SU-DHL-6 (cell line): ENCODE measurements around the gene UROC1.

Experiments used
- H2AFZ ChIP-seq: fragments of 200-600 bp; sonication (generic); 2 replicates; pipeline ENCODE4 v1.6.1; 2014; ENCODE audit warnings: low read depth, mild to moderate bottlenecking, moderate library complexity, mixed read lengths, antibody characterized with exemption, low read length; ENCODE audit not compliant: severe bottlenecking
- H3F3A ChIP-seq: fragments of 200-600 bp; shearing (Covaris generic); 2 replicates; pipeline ENCODE4 v1.6.0; 2016; ENCODE audit warnings: antibody characterized with exemption, mild to moderate bottlenecking; ENCODE audit not compliant: insufficient read depth
- H3K27ac ChIP-seq: fragments of 200-600 bp; sonication (generic); 2 replicates; pipeline ENCODE4 v1.5.1; 2016; ENCODE audit warnings: low read depth, mild to moderate bottlenecking, low read length, moderate library complexity, mixed read lengths
- H3K27me3 ChIP-seq: fragments of 200-600 bp; sonication (generic), shearing (Covaris generic); 2 replicates; pipeline ENCODE4 v1.6.0; 2014; ENCODE audit warnings: mild to moderate bottlenecking, low read length
- H3K36me3 ChIP-seq: fragments of 200-600 bp; sonication (generic); 2 replicates; pipeline ENCODE4 v1.6.1; 2014; ENCODE audit warnings: mild to moderate bottlenecking, low read length, mixed read lengths
- H3K4me2 ChIP-seq: fragments of 300-600, 200-600 bp; shearing (Covaris generic), sonication (generic); 2 replicates; pipeline ENCODE4 v1.6.0; 2014; ENCODE audit warnings: low read length, low read depth, mild to moderate bottlenecking; ENCODE audit not compliant: poor library complexity, severe bottlenecking
- H3K4me3 ChIP-seq: fragments of 200-600 bp; sonication (generic); 2 replicates; pipeline ENCODE4 v1.5.1; 2014; ENCODE audit warnings: antibody characterized with exemption, low read length, mild to moderate bottlenecking, mixed read lengths; ENCODE audit not compliant: insufficient read depth, poor library complexity, severe bottlenecking
- H3K79me2 ChIP-seq: fragments of 200-600 bp; sonication (generic); 2 replicates; pipeline ENCODE4 v1.6.1; 2014; ENCODE audit warnings: mild to moderate bottlenecking, low read length, moderate library complexity; ENCODE audit not compliant: insufficient read depth
- H3K9ac ChIP-seq: fragments of 200-600 bp; sonication (generic); 2 replicates; pipeline ENCODE4 v1.7.0; 2014; ENCODE audit warnings: mild to moderate bottlenecking, low read length
- H3K9me2 ChIP-seq: fragments of 200-600 bp; sonication (generic); replicated peaks from 2 replicates; pipeline ENCODE4 v1.6.1; 2014; ENCODE audit warnings: low read length; ENCODE audit not compliant: insufficient read depth
- H3K9me3 ChIP-seq: fragments of 200-600 bp; sonication (generic); 2 replicates; pipeline ENCODE4 v1.6.1; 2014; ENCODE audit warnings: low read length, mixed read lengths; ENCODE audit not compliant: insufficient read depth
- H4K20me1 ChIP-seq: fragments of 200-600 bp; sonication (generic); 2 replicates; pipeline ENCODE4 v1.6.1; 2014; ENCODE audit warnings: low read depth, mild to moderate bottlenecking, antibody characterized with exemption, low read length, moderate library complexity, mixed read lengths
- EZH2phosphoT487 ChIP-seq: fragments of 200-600 bp; sonication (generic), shearing (Covaris generic); conservative IDR thresholded peaks from 2 replicates; pipeline ENCODE4 v1.6.1; 2018; ENCODE audit warnings: mild to moderate bottlenecking, antibody characterized with exemption, low read length, moderate library complexity, mixed read lengths
- TF ChIP-seq, protein P1 (sequence below): fragments of 200-600 bp; sonication (generic); IDR thresholded peaks from one replicate; pipeline ENCODE4 v1.5.1; 2017; ENCODE audit warnings: antibody characterized with exemption, mild to moderate bottlenecking, low read length, moderate library complexity; ENCODE audit not compliant: insufficient read depth, poor library complexity, severe bottlenecking

The UROC1 gene

DNA sequence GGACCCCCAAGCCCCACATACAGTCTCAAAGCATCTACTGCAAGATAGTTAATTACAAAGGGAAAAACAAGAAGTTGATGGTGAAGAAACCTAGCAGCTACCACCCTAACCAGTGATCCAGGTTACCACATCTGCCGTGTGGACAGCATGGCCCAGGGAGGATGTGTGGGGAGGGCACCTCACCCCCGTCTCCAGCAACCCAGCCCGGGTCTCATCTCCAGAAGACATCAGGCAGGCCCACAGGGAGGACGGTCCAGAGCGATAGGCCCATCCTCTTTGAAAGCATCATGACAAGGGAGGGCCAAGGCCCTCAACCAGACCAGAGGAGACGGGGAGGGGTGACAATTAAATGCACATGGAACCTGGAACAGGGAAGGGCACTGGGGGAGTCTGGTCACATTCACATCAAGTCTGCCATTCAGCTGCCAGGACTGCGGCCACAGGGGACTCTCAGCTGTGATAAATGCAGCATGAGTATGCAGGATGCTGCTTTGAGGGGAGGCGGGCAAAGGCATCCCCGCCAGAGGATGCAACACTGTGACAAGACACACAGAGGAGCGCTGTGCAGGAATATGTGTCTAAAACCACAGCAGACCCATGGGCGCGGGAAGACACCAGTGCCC lies 60.7 kb downstream of the UROC1 start:
- H4K20me1 ChIP-seq = no peaks in the 10 kb centered on the region; the same call in 1 of the 2 replicates
- H3K9ac ChIP-seq = no peak overlapping the region
- no peak overlapping the region for H3K27ac ChIP-seq
- H3K9me3 ChIP-seq = no peaks in the 10 kb centered on the region
- H3K79me2 ChIP-seq = no peaks in the 10 kb centered on the region; the same call in 1 of the 2 replicates
- no peaks in the 10 kb centered on the region for H3F3A ChIP-seq
- no peaks in the 10 kb centered on the region for H3K9me2 ChIP-seq
- H3K4me3 ChIP-seq = no peak overlapping the region
- no peak overlapping the region for H3K4me2 ChIP-seq
- H3K36me3 ChIP-seq = 0 out of 2 replicates have a peak, but pooled peaks cover 3% of the 10 kb centered on the region
- H2AFZ ChIP-seq = no peak overlapping the region
- no peaks in the 10 kb centered on the region for H3K27me3 ChIP-seq
- TF ChIP-seq, protein P1, sequence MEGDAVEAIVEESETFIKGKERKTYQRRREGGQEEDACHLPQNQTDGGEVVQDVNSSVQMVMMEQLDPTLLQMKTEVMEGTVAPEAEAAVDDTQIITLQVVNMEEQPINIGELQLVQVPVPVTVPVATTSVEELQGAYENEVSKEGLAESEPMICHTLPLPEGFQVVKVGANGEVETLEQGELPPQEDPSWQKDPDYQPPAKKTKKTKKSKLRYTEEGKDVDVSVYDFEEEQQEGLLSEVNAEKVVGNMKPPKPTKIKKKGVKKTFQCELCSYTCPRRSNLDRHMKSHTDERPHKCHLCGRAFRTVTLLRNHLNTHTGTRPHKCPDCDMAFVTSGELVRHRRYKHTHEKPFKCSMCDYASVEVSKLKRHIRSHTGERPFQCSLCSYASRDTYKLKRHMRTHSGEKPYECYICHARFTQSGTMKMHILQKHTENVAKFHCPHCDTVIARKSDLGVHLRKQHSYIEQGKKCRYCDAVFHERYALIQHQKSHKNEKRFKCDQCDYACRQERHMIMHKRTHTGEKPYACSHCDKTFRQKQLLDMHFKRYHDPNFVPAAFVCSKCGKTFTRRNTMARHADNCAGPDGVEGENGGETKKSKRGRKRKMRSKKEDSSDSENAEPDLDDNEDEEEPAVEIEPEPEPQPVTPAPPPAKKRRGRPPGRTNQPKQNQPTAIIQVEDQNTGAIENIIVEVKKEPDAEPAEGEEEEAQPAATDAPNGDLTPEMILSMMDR = no peak
- TF ChIP-seq EZH2phosphoT487 = no peak

DNA sequence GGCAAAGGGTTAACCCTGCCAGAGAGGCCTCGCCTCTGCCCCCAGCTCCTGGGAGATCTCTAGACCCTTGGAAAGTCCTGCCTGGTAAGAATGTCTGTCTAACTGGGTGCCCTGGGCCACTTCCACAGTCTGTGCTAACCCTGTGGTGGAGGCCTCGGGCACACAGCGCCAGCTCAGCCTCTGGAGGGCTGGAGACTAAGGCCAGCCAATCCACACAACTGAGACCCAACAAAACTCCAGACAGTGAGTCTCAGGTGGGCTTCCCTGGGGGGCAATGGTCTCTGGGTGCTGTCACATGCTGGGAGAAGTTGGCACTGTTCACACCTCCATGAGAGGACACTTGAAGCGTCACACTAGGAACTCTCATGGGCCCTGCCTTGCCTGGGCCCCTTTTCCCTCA lies 61.4 kb downstream of the UROC1 start:
- Histone ChIP-seq H3K4me3 (no peak overlapping the region), H3K36me3 (0 out of 2 replicates have a peak, but pooled peaks cover 3% of the 10 kb centered on the region), H3K9ac (no peak overlapping the region), H2AFZ (no peak overlapping the region), H3K27ac (no peak overlapping the region), H3K9me3 (no peaks in the 10 kb centered on the region), H3K9me2 (no peaks in the 10 kb centered on the region), H3K79me2 (no peaks in the 10 kb centered on the region; the same call in 1 of the 2 replicates), H4K20me1 (no peaks in the 10 kb centered on the region; the same call in 1 of the 2 replicates), H3K4me2 (no peak overlapping the region), H3K27me3 (no peaks in the 10 kb centered on the region), H3F3A (no peaks in the 10 kb centered on the region)
- TF ChIP-seq EZH2phosphoT487 = no peak
- TF ChIP-seq, protein P1 = no peak

DNA sequence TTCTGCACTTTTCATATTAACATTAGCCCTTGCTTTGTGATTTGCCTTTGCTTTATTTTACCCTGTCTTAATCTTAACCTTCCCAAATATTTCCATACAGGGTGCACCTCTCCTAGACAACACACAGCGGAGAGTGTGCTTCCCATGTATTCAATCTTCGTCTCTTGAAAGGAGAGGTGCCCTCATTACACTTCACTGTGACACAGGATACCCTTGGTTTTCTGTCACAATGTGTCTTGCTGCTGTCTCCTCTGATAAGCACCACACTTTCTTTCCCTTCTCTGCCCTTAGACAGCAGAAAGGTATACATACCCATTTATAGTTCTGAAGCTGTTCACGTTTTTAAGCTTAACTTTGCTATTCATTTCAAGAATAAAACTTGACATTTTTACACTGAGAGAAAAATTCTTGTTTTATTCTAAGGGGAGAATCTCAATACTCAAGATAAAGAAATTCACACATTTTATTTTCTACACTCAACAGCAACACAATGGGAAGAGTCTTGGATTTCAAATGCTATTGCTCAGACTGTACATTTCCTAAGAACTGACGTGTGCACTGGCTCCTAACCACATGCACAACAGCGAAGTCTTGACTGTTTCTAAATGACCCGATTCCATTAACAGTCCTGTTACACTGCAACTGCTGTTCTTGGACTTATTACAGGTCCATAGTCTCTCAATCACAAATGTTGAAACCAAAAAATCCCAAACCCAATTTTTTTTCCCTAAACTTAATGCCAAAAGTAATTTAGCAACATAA lies 63.0 kb downstream of the UROC1 start:
- Histone ChIP-seq H3K9ac (no peak overlapping the region), H3K27me3 (no peaks in the 10 kb centered on the region), H3K27ac (no peak overlapping the region), H3K4me3 (no peak overlapping the region), H3K4me2 (no peak overlapping the region), H3K9me2 (no peaks in the 10 kb centered on the region), H3F3A (no peaks in the 10 kb centered on the region), H2AFZ (no peak overlapping the region), H3K79me2 (no peaks in the 10 kb centered on the region; the same call in 1 of the 2 replicates), H3K36me3 (0 out of 2 replicates have a peak, but pooled peaks cover 3% of the 10 kb centered on the region), H3K9me3 (no peaks in the 10 kb centered on the region), H4K20me1 (no peaks in the 10 kb centered on the region; the same call in 1 of the 2 replicates)
- TF ChIP-seq, protein P1 = no peak
- no peak for TF ChIP-seq EZH2phosphoT487
